ENCODE data around the gene LPCAT3. TPM values are rescaled to one million over a fixed set of nuclear protein-coding genes. Genes with fewer than 3 reads are reported as not detected.
A peak's percentile ranks its signal among the peaks of the same experiment; 100 is the strongest.

LPCAT3 gene
- total and polyA plus RNA-seq, 2 of the 13 experiments (the other 11 are each of a cell fraction or from before 2014, with no cell fraction given): 44.5 to 64.3 TPM

GRCh38 chr12:7060353-7060954 lies 42.2 kb upstream of the LPCAT3 start, which contains the start of gene C1S (continued):
- TF ChIP-seq THAP7 (CRISPR knock-in tag; IDR thresholded peaks at IDR 0.05) (no peak), MNT (IDR thresholded peaks at IDR 0.05) (no peak), ZNF839 (CRISPR knock-in tag; IDR thresholded peaks at IDR 0.05; ENCODE audit: borderline replicate concordance) (no peak), ZNF44 (CRISPR knock-in tag; IDR thresholded peaks at IDR 0.05) (no peak), ZBTB33 (CRISPR knock-in tag; IDR thresholded peaks at IDR 0.05) (0 out of 2 replicates have a peak, but pooled peaks have one; percentile 25), ZFP41 (CRISPR knock-in tag; IDR thresholded peaks at IDR 0.05; ENCODE audit: borderline replicate concordance) (no peak), SRSF9 (IDR thresholded peaks at IDR 0.05; ENCODE audit: borderline replicate concordance, insufficient read depth, low read depth, low read length, poor library complexity, severe bottlenecking) (no peak), ZNF382 (CRISPR knock-in tag; IDR thresholded peaks at IDR 0.05; ENCODE audit: borderline replicate concordance) (no peak), ZBTB38 (CRISPR knock-in tag; IDR thresholded peaks at IDR 0.05) (no peak), TOE1 (CRISPR knock-in tag; IDR thresholded peaks at IDR 0.05) (no peak), CBX1 (IDR thresholded peaks at IDR 0.05; ENCODE audit: low read depth) (no peak), RXRA (CRISPR knock-in tag; IDR thresholded peaks at IDR 0.05) (0 out of 2 replicates have a peak, but pooled peaks have one; percentile 23), STAT5B (CRISPR knock-in tag; IDR thresholded peaks at IDR 0.05) (no peak), ZNF792 (CRISPR knock-in tag; IDR thresholded peaks at IDR 0.05) (no peak), SP1 (IDR thresholded peaks at IDR 0.05) (no peak), SP1 (CRISPR knock-in tag; IDR thresholded peaks at IDR 0.05) (no peak), CREBL2 (CRISPR knock-in tag; IDR thresholded peaks at IDR 0.05; ENCODE audit: borderline replicate concordance) (no peak), AKNA (CRISPR knock-in tag; IDR thresholded peaks at IDR 0.05; ENCODE audit: borderline replicate concordance) (no peak), DPF2 (CRISPR knock-in tag; IDR thresholded peaks at IDR 0.05; ENCODE audit: borderline replicate concordance, low read depth) (no peak), KAT2B (IDR thresholded peaks at IDR 0.05; ENCODE audit: borderline replicate concordance, low read depth, low read length) (no peak), E2F5 (CRISPR knock-in tag; conservative IDR thresholded peaks at IDR 0.05) (no peak)

All from HepG2 (cell line).